Sigmoid colon (tissue), 4 donors: ENCODE measurements around the gene NUP133.

Experiments
- EP300 ChIP-seq, 4 donors: sonication (generic); formaldehyde crosslinking; IDR thresholded peaks; one replicate each; pipeline ENCODE4 v1.6.1; 2017; ENCODE audit warnings: antibody characterized with exemption in 4 of 4
- POLR2A ChIP-seq, 2 donors: fragments of 450-650 bp; IDR thresholded peaks; one replicate each; pipeline ENCODE4 v1.6.1; 2016; ENCODE audit warnings: antibody characterized with exemption in 2 of 2, mild to moderate bottlenecking in 2 of 2, moderate library complexity in 2 of 2
- POLR2AphosphoS5 ChIP-seq, 4 donors: sonication (generic); formaldehyde crosslinking; IDR thresholded peaks; one replicate each; pipeline ENCODE4 v1.6.1; 2017; ENCODE audit warnings: antibody characterized with exemption in 4 of 4
- TF ChIP-seq, protein P1 (sequence below), 4 experiments: fragments of 450-650 bp in 3 of 4; fragments of 200-600 bp in 1 of 4; IDR thresholded peaks; one replicate each; pipeline ENCODE4 v1.5.1; 2016 to 2019; ENCODE audit warnings: antibody characterized with exemption in 4 of 4, mild to moderate bottlenecking in 3 of 4, moderate library complexity in 2 of 4

DNA sequence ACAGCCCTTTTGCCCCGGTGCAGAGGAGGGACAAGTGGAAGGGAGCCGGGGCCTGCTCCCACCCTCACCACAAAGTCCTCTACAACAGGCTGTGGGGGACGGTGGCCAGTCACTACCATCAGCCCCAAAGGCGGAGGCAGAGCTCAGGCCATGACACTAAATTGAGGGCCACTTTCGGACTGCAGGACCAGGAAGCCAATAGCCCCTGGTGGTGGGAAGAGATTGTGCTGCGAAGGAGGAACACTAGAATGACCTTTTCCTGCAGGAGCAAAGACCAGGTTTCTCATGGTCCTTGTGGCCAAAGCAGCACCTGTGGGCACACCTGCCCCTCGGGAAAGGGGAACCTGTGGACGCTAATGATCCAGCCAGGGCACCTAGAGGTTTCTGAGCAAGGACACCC is 104.6 kb downstream of the NUP133 start:
- TF ChIP-seq POLR2A (IDR thresholded peaks at IDR 0.05) (no peak), EP300 (IDR thresholded peaks at IDR 0.05) (no peak), POLR2AphosphoS5 (IDR thresholded peaks at IDR 0.05) (no peak)
- TF ChIP-seq, protein P1, sequence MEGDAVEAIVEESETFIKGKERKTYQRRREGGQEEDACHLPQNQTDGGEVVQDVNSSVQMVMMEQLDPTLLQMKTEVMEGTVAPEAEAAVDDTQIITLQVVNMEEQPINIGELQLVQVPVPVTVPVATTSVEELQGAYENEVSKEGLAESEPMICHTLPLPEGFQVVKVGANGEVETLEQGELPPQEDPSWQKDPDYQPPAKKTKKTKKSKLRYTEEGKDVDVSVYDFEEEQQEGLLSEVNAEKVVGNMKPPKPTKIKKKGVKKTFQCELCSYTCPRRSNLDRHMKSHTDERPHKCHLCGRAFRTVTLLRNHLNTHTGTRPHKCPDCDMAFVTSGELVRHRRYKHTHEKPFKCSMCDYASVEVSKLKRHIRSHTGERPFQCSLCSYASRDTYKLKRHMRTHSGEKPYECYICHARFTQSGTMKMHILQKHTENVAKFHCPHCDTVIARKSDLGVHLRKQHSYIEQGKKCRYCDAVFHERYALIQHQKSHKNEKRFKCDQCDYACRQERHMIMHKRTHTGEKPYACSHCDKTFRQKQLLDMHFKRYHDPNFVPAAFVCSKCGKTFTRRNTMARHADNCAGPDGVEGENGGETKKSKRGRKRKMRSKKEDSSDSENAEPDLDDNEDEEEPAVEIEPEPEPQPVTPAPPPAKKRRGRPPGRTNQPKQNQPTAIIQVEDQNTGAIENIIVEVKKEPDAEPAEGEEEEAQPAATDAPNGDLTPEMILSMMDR (IDR thresholded peaks at IDR 0.05): no peak
